Transverse colon (tissue), 4 donors: Measurements from ENCODE around the gene SFRP5. TPM values are rescaled to one million over a fixed set of nuclear protein-coding genes. Genes with fewer than 3 reads are reported as not detected.
A peak's percentile ranks its signal among the peaks of the same experiment; 100 is the strongest.

Experiments
- DNase-seq: peaks from one replicate; pipeline ENCODE4 v3.0.0-alpha.2; 2019
- H3K27ac ChIP-seq, 4 donors: fragments of 200-600 bp; sonication (generic); 2 replicates each; pipeline ENCODE4 v1.5.1; 2016 to 2018; ENCODE audit warnings: inconsistent platforms in 4 of 4
- H3K27me3 ChIP-seq: fragments of 200-600 bp; sonication (generic); 2 replicates; pipeline ENCODE4 v1.5.1; 2017; ENCODE audit warnings: inconsistent platforms
- H3K36me3 ChIP-seq, 4 donors: fragments of 200-600 bp; sonication (generic); 2 replicates each; pipeline ENCODE4 v1.5.1; 2017 to 2019; ENCODE audit warnings: inconsistent platforms in 4 of 4
- H3K4me1 ChIP-seq, 4 donors: fragments of 200-600 bp; sonication (generic); 2 replicates each; pipeline ENCODE4 v1.5.1; 2017 to 2020; ENCODE audit warnings: inconsistent platforms in 4 of 4
- H3K4me3 ChIP-seq, 4 donors: fragments of 200-600 bp; sonication (generic); 1 replicate in 1 of 4; 2 replicates in 3 of 4; pipeline versions ENCODE4 v1.5.1 to v1.6.1; 2017 to 2019; ENCODE audit warnings: inconsistent platforms in 4 of 4
- H3K9me3 ChIP-seq, 2 donors: fragments of 200-600 bp; sonication (generic); 2 replicates each; pipeline ENCODE4 v1.5.1; 2017 to 2019; ENCODE audit warnings: inconsistent platforms in 2 of 2
- CTCF ChIP-seq, 5 experiments: fragments of 200-600 bp in 3 of 5; fragments of 450-650 bp in 2 of 5; sonication (generic) in 3 of 5; IDR thresholded peaks; 1 replicate in 2 of 5; 2 replicates in 3 of 5; pipeline ENCODE4 v1.5.1; 2016 to 2017; ENCODE audit warnings: antibody characterized with exemption in 5 of 5, inconsistent platforms in 3 of 5, mild to moderate bottlenecking in 2 of 5, moderate library complexity in 1 of 5
- EP300 ChIP-seq: sonication (generic); formaldehyde crosslinking; IDR thresholded peaks from one replicate; pipeline ENCODE4 v1.6.1; 2017; ENCODE audit warnings: antibody characterized with exemption, low read depth
- POLR2A ChIP-seq: fragments of 450-650 bp; IDR thresholded peaks from one replicate; pipeline ENCODE4 v1.6.1; 2016; ENCODE audit warnings: antibody characterized with exemption, mild to moderate bottlenecking, moderate library complexity
- POLR2AphosphoS5 ChIP-seq, 3 donors: sonication (generic); formaldehyde crosslinking; IDR thresholded peaks; one replicate each; pipeline ENCODE4 v1.6.1; 2016; ENCODE audit warnings: antibody characterized with exemption in 3 of 3
- WGBS, 2 donors: methylation state at CpG; one replicate each; pipeline ENCODE4 v1.1.5; 2018; ENCODE audit warnings: low coverage in 1 of 2; 5-methylcytosine and 5-hydroxymethylcytosine counted together
- in situ Hi-C, 4 donors: fragments of 200-750 bp; cut with MboI; loops; one replicate each; pipeline versions ENCODE4 v1.15.0 to v1.15.1; 2017; ENCODE audit warnings: low sequenced_read_pairs in 3 of 4, low pct_ligation_motif_present in 1 of 4, low pct_unique_long_range_greater_than_20kb in 1 of 4
- intact Hi-C: fragments of 100-400 bp; cut with DNase I; formaldehyde crosslinking; loops from one replicate; pipeline ENCODE4 v1.15.1; 2023; ENCODE audit warnings: low total_unique reads
- total RNA-seq, 4 donors: library from RNA; depleted of rRNA; stranded (reverse); fragments of >200 nt; gene quantifications; one replicate each; pipeline ENCODE4 v1.1.0, GENCODE V29; 2016

Gene SFRP5
- total RNA-seq, 4 donors from 2014 or later, result 3.8 to 10.1 (median 5.8) TPM

GRCh38 chr10:97721871-97722780 is 49.7 kb downstream of the SFRP5 start:
- intact Hi-C loops (no loop called here), in situ Hi-C loops (no loop called here)
- Histone ChIP-seq H3K27ac (peak overlapping the region; percentile 79 to 83 (median 82)), H3K9me3 (no peaks in the 10 kb centered on the region), H3K4me3 (no peak overlapping the region), H3K27me3 (no peaks in the 10 kb centered on the region), H3K4me1 (peaks cover 39 to 89% (median 65%) of the 10 kb centered on the region in 4 donors), H3K36me3 (no peaks in the 10 kb centered on the region)
- TF ChIP-seq EP300, result no peak
- no peak for TF ChIP-seq POLR2A
- peak in 2 of 3 donors; percentile 14 to 48 for TF ChIP-seq POLR2AphosphoS5 (IDR thresholded peaks at IDR 0.05)
- TF ChIP-seq CTCF (IDR thresholded peaks at IDR 0.05), result no peak
- DNase-seq, result peak; percentile 82
- WGBS, 2 donors, result 15 to 40% methylated on average over 4 to 12 of the region's 12 CpGs

DNA sequence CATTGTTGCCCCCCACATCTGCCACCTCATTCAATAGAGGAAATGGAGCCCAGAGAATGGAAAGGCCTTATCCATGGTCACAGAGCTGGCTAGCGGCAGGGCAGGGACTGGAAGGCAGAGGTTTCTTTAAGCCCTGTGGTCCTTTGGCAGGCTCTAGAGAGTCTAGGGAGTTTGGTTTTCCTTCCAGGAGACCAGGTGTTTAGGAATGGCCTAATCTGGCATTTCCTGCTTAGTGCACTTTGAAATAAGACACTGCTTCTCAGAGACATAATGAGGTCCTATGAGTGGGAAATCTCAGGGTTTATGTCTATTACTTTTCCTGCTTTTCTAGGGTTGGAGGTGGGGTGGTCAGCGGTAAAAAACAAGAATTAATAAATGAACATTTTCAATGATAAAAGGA is 52.2 kb downstream of the SFRP5 start:
- no peak for DNase-seq
- Histone ChIP-seq H3K27me3 (no peaks in the 10 kb centered on the region), H3K4me1 (peaks cover 54 to 91% (median 75%) of the 10 kb centered on the region in 4 donors), H3K4me3 (no peak overlapping the region), H3K36me3 (no peaks in the 10 kb centered on the region), H3K9me3 (no peaks in the 10 kb centered on the region), H3K27ac (peak overlapping the region; percentile 87 to 99 (median 96))
- WGBS, 2 donors, result 86 to 100% methylated on average over 1 to 2 of the region's 2 CpGs
- in situ Hi-C loops (no loop called here), intact Hi-C loops (no loop called here)
- no peak for TF ChIP-seq CTCF (IDR thresholded peaks at IDR 0.05)
- TF ChIP-seq POLR2AphosphoS5 (IDR thresholded peaks at IDR 0.05), result no peak
- TF ChIP-seq POLR2A, result no peak
- TF ChIP-seq EP300, result no peak

DNA sequence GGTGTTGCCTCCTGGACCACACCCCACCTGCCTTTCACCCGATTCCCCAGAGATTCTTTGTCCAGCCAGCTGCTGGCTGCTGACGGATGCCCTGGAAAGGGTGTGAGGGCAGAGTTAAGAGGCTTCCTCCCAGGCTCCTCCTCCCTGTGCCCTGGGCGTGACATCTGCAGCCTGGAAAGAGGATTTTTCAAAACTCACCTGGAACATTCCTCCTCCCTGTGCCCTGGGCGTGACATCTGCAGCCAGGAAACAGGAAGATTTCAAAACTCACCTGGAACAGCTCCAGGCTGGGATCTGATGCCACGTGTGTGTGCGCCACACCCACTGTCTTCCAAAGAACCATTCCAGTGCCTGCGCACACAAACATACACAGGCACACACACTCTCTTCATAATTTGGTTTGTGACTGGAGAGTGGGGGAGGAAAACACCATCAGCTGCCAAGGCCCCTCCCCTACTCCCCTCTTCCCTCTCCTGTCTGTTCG is 53.1 kb downstream of the SFRP5 start:
- Histone ChIP-seq H3K27me3 (no peaks in the 10 kb centered on the region), H3K4me3 (no peak overlapping the region), H3K4me1 (peaks cover 47 to 83% (median 69%) of the 10 kb centered on the region in 4 donors), H3K9me3 (no peaks in the 10 kb centered on the region), H3K27ac (peak overlapping the region; percentile 87 to 99 (median 96)), H3K36me3 (no peaks in the 10 kb centered on the region)
- peak; percentile 94 for DNase-seq
- in situ Hi-C loops (no loop called here), intact Hi-C loops (no loop called here)
- WGBS, 2 donors, result 22% methylated on average over 8 of the region's 8 CpGs; no CpG with 5 or more reads in 1 of the 2 donors
- peak; percentile 50 to 88 (median 64) for TF ChIP-seq POLR2AphosphoS5 (IDR thresholded peaks at IDR 0.05)
- TF ChIP-seq EP300, result peak; percentile 32
- no peak for TF ChIP-seq CTCF (IDR thresholded peaks at IDR 0.05)
- peak; percentile 46 for TF ChIP-seq POLR2A

GRCh38 chr10:97718178-97718577 is 53.6 kb downstream of the SFRP5 start:
- intact Hi-C loops, result no loop called here
- no peaks in the 10 kb centered on the region for H3K9me3 ChIP-seq
- TF ChIP-seq POLR2A, result no peak
- TF ChIP-seq CTCF (IDR thresholded peaks at IDR 0.05), result no peak
- TF ChIP-seq POLR2AphosphoS5 (IDR thresholded peaks at IDR 0.05), result no peak
- TF ChIP-seq EP300, result no peak
- H3K27me3 ChIP-seq, result no peaks in the 10 kb centered on the region
- DNase-seq, result no peak
- H3K27ac ChIP-seq, result peak overlapping the region; percentile 87 to 99 (median 96)
- in situ Hi-C loops, result no loop called here
- no peaks in the 10 kb centered on the region for H3K36me3 ChIP-seq
- 37 to 52% methylated on average over 3 to 6 of the region's 6 CpGs for WGBS, 2 donors
- no peak overlapping the region for H3K4me3 ChIP-seq
- peaks cover 47 to 81% (median 70%) of the 10 kb centered on the region in 4 donors for H3K4me1 ChIP-seq
